AG09319 (cell line): Measurements from ENCODE around the gene BZW1.

Experiments used
- DNase-seq: peaks from one replicate; pipeline ENCODE4 v3.0.0-alpha.2; 2010; ENCODE audit warnings: low read depth; ENCODE audit errors: extremely low read depth
- TF ChIP-seq, protein P1 (sequence below): IDR thresholded peaks from 2 replicates; pipeline ENCODE4 v1.5.1; 2011; ENCODE audit warnings: low read depth, mild to moderate bottlenecking, inconsistent platforms, low read length, moderate library complexity

Gene BZW1

GRCh38 chr2:200781616-200782015 lies 30.1 kb upstream of the BZW1 start:
- DNase-seq: no peak
- TF ChIP-seq, protein P1, sequence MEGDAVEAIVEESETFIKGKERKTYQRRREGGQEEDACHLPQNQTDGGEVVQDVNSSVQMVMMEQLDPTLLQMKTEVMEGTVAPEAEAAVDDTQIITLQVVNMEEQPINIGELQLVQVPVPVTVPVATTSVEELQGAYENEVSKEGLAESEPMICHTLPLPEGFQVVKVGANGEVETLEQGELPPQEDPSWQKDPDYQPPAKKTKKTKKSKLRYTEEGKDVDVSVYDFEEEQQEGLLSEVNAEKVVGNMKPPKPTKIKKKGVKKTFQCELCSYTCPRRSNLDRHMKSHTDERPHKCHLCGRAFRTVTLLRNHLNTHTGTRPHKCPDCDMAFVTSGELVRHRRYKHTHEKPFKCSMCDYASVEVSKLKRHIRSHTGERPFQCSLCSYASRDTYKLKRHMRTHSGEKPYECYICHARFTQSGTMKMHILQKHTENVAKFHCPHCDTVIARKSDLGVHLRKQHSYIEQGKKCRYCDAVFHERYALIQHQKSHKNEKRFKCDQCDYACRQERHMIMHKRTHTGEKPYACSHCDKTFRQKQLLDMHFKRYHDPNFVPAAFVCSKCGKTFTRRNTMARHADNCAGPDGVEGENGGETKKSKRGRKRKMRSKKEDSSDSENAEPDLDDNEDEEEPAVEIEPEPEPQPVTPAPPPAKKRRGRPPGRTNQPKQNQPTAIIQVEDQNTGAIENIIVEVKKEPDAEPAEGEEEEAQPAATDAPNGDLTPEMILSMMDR: no peak

- DNase-seq: no peak
- TF ChIP-seq, protein P1: no peak
These were observed 29.5 kb upstream of the BZW1 start for GRCh38 chr2:200782251-200782650.

DNA sequence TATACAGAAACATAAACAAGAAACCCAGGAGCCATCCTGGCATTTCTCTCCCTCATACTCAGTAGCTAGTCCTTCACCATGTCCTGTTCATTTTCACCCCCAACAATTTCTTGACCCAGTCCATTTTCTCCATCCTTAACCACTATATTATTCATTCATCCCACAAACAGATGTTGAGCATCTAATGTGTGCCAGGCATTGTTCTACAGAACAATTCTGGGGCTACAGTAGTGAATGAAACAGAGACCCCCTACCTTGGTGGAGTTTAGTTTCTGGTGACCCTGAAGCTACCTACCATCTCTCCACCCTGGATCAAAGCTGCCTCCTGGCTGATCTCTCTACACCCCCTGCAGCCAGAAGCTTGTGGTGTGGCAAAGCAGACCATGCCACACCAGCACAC lies 27.5 kb upstream of the BZW1 start:
- no peak for DNase-seq
- TF ChIP-seq, protein P1: no peak

DNA sequence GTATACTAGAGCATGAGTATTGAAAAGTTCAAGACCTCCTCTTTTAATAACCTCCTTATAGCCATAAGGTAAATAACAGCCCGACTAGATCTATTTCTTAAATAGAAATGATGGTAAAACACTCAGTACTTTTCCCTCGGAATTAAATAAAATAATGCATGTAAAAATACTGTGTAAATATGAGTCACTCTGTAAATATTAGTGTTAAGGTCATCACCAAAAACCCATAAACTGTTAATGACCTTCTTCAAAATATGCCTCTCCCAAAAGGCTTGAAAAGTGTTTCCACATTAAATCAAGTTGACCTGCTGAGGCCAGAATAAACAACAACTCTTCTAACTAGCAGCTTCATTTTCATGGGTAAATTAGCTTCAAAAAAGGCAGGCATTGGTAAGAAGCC lies 25.3 kb upstream of the BZW1 start:
- no peak for DNase-seq
- TF ChIP-seq, protein P1: no peak

GRCh38 chr2:200786826-200787225 lies 24.9 kb upstream of the BZW1 start:
- DNase-seq: no peak
- TF ChIP-seq, protein P1: no peak

GRCh38 chr2:200787351-200788120 lies 24.2 kb upstream of the BZW1 start:
- TF ChIP-seq, protein P1: no peak
- DNase-seq: no peak

DNA sequence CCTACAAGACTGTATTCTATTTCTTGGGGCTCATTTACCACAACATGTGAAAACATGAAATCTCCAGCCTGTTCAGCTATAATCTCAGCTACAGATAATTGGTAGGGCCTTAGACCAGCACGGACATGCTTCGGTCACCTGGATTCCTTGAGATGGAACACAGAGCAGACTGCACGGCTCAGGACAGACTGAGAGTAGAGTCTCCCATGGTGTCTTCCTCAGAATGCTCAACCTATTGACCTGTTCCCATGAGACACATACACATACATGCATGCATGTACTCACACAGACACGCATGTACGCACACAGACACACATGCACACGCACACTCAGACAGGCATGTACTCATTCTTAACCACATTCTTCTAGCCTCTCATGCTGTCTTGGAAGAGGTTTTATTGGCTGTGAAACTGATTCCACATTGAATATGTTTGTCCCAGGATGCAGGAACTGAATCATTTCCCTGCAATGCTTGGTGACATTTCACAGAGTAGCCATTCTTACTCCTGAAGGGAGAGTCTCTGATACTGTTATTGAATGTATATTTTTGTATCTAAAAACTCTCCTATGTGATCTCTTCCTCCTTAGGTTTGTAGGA lies 23.5 kb upstream of the BZW1 start:
- no peak for DNase-seq
- TF ChIP-seq, protein P1: no peak
